ENCODE measurements around the gene FBXL14.

DNA sequence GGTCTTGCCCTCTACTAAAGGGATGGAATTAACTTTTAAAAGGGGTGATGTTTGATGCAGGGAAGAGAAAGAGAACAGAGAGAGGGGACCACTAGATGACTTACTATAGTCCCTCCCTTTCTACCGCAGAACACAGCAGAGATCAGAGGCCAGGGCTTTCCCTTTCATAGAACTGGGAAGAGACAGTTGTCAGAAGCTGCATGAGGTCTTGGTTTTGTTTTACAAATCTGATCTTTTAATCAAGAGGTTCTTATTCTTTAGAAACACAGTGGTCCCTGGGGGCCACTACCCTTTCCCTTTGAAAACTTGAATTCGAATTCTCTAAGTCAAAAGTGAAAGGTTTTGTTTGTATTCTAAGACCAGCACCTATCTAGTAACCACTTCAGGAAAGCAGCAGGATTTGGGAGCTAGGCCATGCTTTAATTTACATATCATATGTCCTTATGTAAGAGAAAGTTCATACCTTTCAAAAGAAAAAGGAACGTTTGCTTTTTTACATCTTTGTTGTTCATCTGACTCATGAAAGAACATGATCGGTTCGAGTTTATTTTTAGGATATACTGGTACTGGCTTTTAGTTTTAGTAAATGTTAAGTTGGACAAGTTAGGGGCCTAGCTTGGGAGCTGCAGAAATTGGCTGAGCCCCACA is 6.3 kb downstream of the FBXL14 start:
- TF ChIP-seq HNF4A (conservative IDR thresholded peaks at IDR 0.05) (no peak), FOXA1 (IDR thresholded peaks at IDR 0.05) (no peak), TAF1 (conservative IDR thresholded peaks at IDR 0.05) (no peak)
- TF ChIP-seq, protein P1, sequence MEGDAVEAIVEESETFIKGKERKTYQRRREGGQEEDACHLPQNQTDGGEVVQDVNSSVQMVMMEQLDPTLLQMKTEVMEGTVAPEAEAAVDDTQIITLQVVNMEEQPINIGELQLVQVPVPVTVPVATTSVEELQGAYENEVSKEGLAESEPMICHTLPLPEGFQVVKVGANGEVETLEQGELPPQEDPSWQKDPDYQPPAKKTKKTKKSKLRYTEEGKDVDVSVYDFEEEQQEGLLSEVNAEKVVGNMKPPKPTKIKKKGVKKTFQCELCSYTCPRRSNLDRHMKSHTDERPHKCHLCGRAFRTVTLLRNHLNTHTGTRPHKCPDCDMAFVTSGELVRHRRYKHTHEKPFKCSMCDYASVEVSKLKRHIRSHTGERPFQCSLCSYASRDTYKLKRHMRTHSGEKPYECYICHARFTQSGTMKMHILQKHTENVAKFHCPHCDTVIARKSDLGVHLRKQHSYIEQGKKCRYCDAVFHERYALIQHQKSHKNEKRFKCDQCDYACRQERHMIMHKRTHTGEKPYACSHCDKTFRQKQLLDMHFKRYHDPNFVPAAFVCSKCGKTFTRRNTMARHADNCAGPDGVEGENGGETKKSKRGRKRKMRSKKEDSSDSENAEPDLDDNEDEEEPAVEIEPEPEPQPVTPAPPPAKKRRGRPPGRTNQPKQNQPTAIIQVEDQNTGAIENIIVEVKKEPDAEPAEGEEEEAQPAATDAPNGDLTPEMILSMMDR (IDR thresholded peaks at IDR 0.05; ENCODE audit: low read depth, low read length, missing input control) = no peak
- TF ChIP-seq, protein P2, sequence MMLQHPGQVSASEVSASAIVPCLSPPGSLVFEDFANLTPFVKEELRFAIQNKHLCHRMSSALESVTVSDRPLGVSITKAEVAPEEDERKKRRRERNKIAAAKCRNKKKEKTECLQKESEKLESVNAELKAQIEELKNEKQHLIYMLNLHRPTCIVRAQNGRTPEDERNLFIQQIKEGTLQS (IDR thresholded peaks at IDR 0.05) = no peak
- TF ChIP-seq, protein P3, sequence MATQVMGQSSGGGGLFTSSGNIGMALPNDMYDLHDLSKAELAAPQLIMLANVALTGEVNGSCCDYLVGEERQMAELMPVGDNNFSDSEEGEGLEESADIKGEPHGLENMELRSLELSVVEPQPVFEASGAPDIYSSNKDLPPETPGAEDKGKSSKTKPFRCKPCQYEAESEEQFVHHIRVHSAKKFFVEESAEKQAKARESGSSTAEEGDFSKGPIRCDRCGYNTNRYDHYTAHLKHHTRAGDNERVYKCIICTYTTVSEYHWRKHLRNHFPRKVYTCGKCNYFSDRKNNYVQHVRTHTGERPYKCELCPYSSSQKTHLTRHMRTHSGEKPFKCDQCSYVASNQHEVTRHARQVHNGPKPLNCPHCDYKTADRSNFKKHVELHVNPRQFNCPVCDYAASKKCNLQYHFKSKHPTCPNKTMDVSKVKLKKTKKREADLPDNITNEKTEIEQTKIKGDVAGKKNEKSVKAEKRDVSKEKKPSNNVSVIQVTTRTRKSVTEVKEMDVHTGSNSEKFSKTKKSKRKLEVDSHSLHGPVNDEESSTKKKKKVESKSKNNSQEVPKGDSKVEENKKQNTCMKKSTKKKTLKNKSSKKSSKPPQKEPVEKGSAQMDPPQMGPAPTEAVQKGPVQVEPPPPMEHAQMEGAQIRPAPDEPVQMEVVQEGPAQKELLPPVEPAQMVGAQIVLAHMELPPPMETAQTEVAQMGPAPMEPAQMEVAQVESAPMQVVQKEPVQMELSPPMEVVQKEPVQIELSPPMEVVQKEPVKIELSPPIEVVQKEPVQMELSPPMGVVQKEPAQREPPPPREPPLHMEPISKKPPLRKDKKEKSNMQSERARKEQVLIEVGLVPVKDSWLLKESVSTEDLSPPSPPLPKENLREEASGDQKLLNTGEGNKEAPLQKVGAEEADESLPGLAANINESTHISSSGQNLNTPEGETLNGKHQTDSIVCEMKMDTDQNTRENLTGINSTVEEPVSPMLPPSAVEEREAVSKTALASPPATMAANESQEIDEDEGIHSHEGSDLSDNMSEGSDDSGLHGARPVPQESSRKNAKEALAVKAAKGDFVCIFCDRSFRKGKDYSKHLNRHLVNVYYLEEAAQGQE (IDR thresholded peaks at IDR 0.05) = no peak
- TF ChIP-seq, protein P4, sequence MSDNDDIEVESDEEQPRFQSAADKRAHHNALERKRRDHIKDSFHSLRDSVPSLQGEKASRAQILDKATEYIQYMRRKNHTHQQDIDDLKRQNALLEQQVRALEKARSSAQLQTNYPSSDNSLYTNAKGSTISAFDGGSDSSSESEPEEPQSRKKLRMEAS (IDR thresholded peaks at IDR 0.05) = no peak
